Calu3 (cell line): ENCODE measurements around the gene IMMP2L. TPM values are rescaled to one million over a fixed set of nuclear protein-coding genes. Genes with fewer than 3 reads are reported as not detected.

ENCODE experiments used
- BruUV-seq: library from RNA; stranded (reverse); fragments of 400-500 nt; replicated peaks from 2 replicates; lab custom pipeline; 2021; lab: Mats Ljungman, UMichigan
- CTCF ChIA-PET: fragments of 300-600 bp; sonication (Branson Sonifier 250); formaldehyde crosslinking; loops from one replicate; lab custom pipeline; 2022; ENCODE audit warnings: antibody characterized with exemption; lab: Charles Lee
- DNase-seq: peaks from one replicate; pipeline ENCODE4 v3.0.0; 2022
- H3K27ac Mint-ChIP-seq: one replicate; pipeline ENCODE4 v1.8.0; 2022; ENCODE audit warnings: mixed read lengths; ENCODE audit not compliant: unreplicated experiment
- H3K27me3 Mint-ChIP-seq: one replicate; pipeline ENCODE4 v1.8.0; 2022; ENCODE audit warnings: mixed read lengths; ENCODE audit not compliant: unreplicated experiment
- H3K36me3 Mint-ChIP-seq: one replicate; pipeline ENCODE4 v1.8.0; 2022; ENCODE audit warnings: mild to moderate bottlenecking, moderate library complexity, mixed read lengths; ENCODE audit not compliant: insufficient read depth, unreplicated experiment
- H3K4me1 Mint-ChIP-seq: one replicate; pipeline ENCODE4 v1.8.0; 2022; ENCODE audit warnings: mild to moderate bottlenecking, low read depth, mixed read lengths; ENCODE audit not compliant: unreplicated experiment
- H3K4me3 Mint-ChIP-seq: one replicate; pipeline ENCODE4 v1.8.0; 2022; ENCODE audit warnings: mild to moderate bottlenecking, low read depth, moderate library complexity, mixed read lengths; ENCODE audit not compliant: unreplicated experiment
- H3K9me3 Mint-ChIP-seq: one replicate; pipeline ENCODE4 v1.8.0; 2022; ENCODE audit warnings: low read depth, mixed read lengths; ENCODE audit not compliant: unreplicated experiment
- intact Hi-C: fragments of 100-400 bp; cut with micrococcal nuclease; formaldehyde crosslinking; loops from one replicate; pipeline ENCODE4 v1.10.0; 2022; ENCODE audit not compliant: unreplicated experiment
- total RNA-seq: library from RNA; stranded (reverse); gene quantifications from 2 replicates; pipeline ENCODE4 v1.2.3, GENCODE V29; 2022
- TF ChIP-seq, protein P1 (sequence below): fragments of 200-600 bp; IDR thresholded peaks from one replicate; pipeline ENCODE4 v1.8.0; 2022; ENCODE audit warnings: antibody characterized with exemption; ENCODE audit not compliant: unreplicated experiment

The IMMP2L gene
- total RNA-seq, 1 experiment from 2014 or later = 28.6 TPM

DNA sequence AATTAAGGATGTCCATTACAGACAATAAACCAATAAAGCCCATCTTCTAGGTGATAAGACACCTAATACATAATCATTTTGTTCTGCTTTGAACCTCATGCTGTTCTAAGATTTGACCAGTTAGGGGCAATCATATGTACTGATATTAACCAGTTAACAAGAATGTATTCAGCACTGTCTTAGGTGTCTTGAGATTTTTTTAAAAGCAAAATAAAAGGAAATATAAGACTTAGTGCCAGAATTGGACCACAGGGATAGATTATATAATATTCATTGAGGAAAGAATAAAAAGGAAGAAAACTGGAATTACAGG is 32.0 kb downstream of the IMMP2L start:
- no TSS peak for BruUV-seq
- CTCF ChIA-PET = no interaction called here
- no peak for DNase-seq
- Mint-ChIP-seq H3K36me3 (no peaks in the 10 kb centered on the region), H3K27ac (no peak overlapping the region), H3K4me1 (no peaks in the 10 kb centered on the region), H3K4me3 (no peak overlapping the region), H3K27me3 (no peaks in the 10 kb centered on the region), H3K9me3 (no peaks in the 10 kb centered on the region)
- TF ChIP-seq, protein P1, sequence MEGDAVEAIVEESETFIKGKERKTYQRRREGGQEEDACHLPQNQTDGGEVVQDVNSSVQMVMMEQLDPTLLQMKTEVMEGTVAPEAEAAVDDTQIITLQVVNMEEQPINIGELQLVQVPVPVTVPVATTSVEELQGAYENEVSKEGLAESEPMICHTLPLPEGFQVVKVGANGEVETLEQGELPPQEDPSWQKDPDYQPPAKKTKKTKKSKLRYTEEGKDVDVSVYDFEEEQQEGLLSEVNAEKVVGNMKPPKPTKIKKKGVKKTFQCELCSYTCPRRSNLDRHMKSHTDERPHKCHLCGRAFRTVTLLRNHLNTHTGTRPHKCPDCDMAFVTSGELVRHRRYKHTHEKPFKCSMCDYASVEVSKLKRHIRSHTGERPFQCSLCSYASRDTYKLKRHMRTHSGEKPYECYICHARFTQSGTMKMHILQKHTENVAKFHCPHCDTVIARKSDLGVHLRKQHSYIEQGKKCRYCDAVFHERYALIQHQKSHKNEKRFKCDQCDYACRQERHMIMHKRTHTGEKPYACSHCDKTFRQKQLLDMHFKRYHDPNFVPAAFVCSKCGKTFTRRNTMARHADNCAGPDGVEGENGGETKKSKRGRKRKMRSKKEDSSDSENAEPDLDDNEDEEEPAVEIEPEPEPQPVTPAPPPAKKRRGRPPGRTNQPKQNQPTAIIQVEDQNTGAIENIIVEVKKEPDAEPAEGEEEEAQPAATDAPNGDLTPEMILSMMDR = no peak
- intact Hi-C loops = no loop called here

DNA sequence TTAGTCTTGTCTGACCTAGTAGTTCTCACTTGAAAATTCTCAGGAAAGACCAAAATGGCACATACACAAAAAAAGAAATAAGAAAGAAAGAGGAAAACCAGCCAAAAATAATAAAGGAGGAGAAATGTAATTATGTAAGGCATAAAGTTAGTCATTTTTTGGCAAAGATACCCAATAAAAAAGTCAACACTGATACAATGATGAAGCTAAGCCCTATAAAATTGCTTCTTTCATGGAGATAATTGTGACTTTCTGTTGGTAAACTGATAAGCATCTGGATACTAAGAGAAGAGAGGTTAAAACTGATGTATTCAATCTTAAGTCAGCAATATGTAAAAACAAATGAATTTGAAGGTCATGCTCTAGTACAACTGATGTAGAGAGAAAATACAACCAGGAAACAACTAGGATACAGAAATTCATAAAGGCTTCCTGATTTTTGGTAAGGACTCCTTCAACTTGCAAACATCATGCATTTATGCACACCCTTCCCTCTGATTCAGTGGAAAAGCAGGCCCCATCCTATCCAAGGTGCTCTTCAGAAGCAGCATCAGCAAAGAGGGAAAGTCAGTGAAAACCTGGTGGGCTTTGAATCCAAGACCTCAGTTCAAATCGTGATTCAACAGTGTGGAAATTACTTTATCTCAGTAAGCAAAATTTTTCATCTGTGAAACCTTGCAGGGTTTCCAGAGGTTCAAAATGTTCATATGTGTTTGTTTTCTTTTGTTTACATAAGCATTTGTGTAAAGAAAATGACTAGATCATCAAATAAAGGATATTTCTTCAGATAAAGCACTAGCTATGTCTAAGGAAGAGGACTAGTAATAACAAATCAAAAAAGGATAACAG is 32.6 kb downstream of the IMMP2L start:
- no peak for DNase-seq

DNA sequence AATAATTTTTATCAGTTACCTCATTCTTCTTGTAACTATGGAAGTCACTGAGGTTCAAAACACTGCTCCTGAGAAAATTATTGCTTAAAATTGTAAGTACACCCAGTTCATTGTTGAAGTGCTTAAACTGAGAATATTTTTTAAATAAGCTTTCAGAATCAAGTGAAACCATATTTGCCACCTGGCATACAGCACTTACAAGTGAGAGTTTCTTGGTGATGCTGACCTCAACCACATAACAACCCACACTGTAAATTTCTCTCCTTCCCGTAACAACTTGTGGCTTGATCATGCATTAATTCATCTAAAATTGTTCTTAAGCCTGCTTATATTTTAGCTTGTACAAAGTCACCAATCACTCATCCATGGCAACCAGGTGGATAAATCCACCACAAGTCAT is 34.0 kb downstream of the IMMP2L start:
- no TSS peak for BruUV-seq

More for the DNA sequence above, 32.6 kb downstream of the IMMP2L start:
- intact Hi-C loops = no loop called here
- CTCF ChIA-PET = no interaction called here
- no peak overlapping the region for H3K4me3 Mint-ChIP-seq
- H3K4me1 Mint-ChIP-seq = no peaks in the 10 kb centered on the region
- H3K9me3 Mint-ChIP-seq = no peaks in the 10 kb centered on the region
- H3K36me3 Mint-ChIP-seq = no peaks in the 10 kb centered on the region
- no peak overlapping the region for H3K27ac Mint-ChIP-seq
- H3K27me3 Mint-ChIP-seq = no peaks in the 10 kb centered on the region
- TF ChIP-seq, protein P1 = no peak
- BruUV-seq = no TSS peak

GRCh38 chr7:111527545-111527944 is 34.7 kb downstream of the IMMP2L start:
- no peaks in the 10 kb centered on the region for H3K4me1 Mint-ChIP-seq
- no TSS peak for BruUV-seq

More for the DNA sequence above, 34.0 kb downstream of the IMMP2L start:
- Mint-ChIP-seq H3K9me3 (no peaks in the 10 kb centered on the region), H3K4me3 (no peak overlapping the region), H3K4me1 (no peaks in the 10 kb centered on the region), H3K36me3 (no peaks in the 10 kb centered on the region), H3K27ac (no peak overlapping the region), H3K27me3 (no peaks in the 10 kb centered on the region)
- CTCF ChIA-PET = no interaction called here
- intact Hi-C loops = no loop called here
- TF ChIP-seq, protein P1 = no peak
- DNase-seq = no peak

More at GRCh38 chr7:111527545-111527944, 34.7 kb downstream of the IMMP2L start:
- H3K36me3 Mint-ChIP-seq = no peaks in the 10 kb centered on the region
- CTCF ChIA-PET = interaction anchor here (0.7 kb wide), 1 partner anchor 17 kb away, joined by 3 read pairs; no protein-coding TSS in a partner anchor
- H3K9me3 Mint-ChIP-seq = no peaks in the 10 kb centered on the region
- H3K4me3 Mint-ChIP-seq = no peak overlapping the region
- DNase-seq = no peak
- TF ChIP-seq, protein P1 = no peak
- H3K27ac Mint-ChIP-seq = no peak overlapping the region
- intact Hi-C loops = no loop called here
- H3K27me3 Mint-ChIP-seq = no peaks in the 10 kb centered on the region
